OCI-LY3 (cell line): ENCODE data around the gene TTI1.

Experiments used
- CTCF ChIP-seq: fragments of 200-600, 300-600 bp; sonication (generic); IDR thresholded peaks from 2 replicates; pipeline ENCODE4 v1.5.1; 2014; ENCODE audit warnings: antibody characterized with exemption, low read length, low read depth
- EZH2phosphoT487 ChIP-seq: fragments of 200-600 bp; shearing (Covaris generic); IDR thresholded peaks from 2 replicates; pipeline ENCODE4 v1.6.1; 2018; ENCODE audit warnings: antibody characterized with exemption, mixed run types, low read depth

- TF ChIP-seq EZH2phosphoT487, result no peak
- no peak for TF ChIP-seq CTCF
Measured at GRCh38 chr20:38046572-38046971, 13.3 kb upstream of the TTI1 start.
